ENCODE results near the gene KDM7A.

KDM7A gene

DNA sequence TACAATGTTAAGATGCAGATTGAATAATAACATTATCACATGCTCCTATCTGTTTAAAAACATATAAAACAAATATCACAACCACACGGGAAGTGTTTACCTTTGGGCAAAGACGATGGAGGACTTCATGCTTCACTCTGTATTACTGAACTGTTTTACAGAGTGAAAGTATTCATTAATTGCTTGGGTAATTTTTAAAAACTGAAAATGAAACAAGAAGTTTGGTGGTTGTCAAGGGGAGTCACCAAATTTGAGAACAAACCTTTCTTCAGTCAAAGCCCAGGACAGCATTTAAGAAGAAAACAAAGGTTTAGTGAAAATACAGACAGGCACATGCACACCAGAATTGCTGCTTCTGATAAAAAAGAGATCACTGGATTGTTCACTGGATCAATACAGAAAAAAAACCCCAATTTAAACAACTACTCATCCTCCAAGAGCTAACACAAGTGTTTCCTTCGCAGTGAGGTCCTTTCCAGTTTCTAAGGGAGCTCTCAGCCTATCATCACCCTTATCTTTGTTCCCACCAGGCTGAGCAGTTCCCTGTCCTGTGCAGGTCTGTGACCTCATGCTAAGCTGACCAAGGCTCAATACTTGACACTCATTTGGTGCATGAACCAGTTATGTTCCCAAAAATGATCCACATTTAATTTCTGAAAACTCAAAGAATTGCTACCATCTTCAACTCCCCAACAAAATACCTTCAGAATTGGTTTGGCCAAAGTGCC is 122.8 kb downstream of the KDM7A start:
- DNase-seq = no peak

- no peak for DNase-seq
These were observed 125.0 kb downstream of the KDM7A start for GRCh38 chr7:140051820-140052219.

- no peak for DNase-seq
These were observed 126.7 kb downstream of the KDM7A start for GRCh38 chr7:140050100-140050499.

DNA sequence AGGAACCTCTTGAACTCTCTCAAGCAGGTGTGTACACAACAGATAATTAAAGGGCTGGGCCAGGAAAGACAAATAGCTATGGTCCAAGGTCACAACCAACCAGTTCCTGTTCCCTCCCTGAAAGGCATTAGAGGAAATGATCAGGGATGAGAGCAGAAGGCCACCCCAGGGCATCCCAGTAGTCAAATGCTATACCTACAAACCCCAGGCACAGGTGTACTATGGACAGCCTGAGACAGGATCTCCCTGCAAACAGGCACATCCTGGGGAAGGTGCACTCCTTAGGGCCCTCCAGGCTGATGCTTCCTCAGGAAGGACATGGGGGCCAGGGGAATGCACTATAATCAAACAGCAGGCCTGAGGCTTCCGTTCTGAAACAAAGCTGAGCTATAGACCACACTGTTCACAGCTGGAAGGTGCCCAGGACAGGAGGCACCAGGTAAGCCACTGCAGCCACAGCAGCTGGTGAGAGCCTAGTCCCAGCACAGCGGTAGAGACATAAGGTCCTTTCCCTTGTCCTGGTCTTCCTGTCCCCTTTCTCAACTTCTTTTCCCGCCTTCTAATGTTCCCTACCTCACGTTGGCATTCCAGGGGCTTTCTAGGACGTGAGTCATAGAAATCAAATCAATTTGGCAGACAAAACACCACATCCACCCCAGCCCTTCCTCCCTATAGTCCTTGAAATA is 127.3 kb downstream of the KDM7A start:
- DNase-seq = no peak

DNA sequence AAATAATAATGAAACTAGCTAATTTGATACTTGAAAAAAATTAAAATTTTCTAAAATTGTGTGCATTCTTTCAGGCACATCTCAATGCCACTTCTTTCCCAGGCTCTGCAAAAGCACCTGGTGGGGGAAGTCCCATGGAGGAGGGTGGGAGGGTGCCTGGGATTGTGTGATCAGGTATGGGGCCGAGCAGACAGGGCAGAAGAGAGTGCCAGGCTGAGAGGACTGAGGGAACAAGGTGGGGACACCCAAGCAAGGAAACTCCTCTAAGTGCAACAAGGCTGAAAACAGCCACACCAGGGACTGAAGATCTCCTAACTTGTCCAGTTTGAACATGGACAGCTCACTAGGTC is 127.8 kb downstream of the KDM7A start:
- no peak for DNase-seq

DNA sequence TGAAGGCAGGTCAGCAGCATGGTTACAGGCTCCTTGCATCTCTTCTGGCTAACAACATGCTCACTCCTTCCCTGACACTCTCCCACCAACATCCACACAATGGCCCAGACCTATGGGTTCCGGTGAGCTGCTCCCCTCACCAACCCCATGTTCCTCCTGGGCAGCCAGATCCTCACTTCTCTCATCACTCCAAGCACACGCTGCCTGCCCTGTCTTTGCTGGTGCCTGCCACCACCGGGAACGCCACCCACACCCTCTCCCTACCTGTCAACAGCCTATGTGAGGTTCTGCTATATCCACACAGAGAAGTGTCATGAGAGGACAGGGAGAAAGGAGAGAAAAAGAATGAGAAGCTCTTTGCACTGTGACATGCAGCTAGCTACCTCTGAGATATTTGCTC is 128.6 kb downstream of the KDM7A start:
- DNase-seq = no peak

- no peak for DNase-seq
These were observed 129.6 kb downstream of the KDM7A start for GRCh38 chr7:140047197-140047596.

GRCh38 chr7:140045697-140046096 is 131.1 kb downstream of the KDM7A start:
- no peak for DNase-seq

DNA sequence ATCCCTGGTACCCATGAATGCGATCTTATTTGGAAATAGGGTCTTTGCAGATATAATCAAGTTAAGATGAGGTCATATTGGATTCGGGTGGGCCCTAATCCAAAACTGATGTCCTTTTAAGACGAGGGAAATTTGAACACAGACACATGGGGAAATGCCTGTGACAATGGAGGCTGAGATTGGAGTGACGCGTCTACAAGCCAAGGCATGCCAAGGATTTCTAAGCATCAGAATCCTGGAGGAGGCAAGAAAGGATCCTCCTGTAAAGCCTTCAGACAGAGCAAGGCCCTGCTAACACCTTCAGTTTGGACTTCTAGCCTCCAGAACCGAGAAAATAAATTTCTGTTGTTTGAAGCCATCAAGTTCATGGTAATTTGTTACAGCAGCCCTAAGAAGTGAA is 132.5 kb downstream of the KDM7A start:
- no peak for DNase-seq

DNA sequence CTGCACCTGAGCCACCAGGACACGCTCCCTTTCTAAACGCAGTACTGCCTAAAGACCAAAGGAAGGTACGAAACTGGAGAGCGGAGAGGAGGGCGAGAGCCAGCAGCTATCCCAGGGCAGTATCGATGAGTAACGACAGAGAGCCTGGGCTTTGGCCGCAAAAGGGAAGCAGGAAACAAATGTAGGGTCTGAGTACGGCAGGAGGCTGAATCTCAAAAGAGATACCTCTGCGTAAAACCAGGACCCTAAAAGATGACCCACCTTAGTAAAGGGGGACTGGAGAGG is 134.5 kb downstream of the KDM7A start:
- no peak for DNase-seq

DNA sequence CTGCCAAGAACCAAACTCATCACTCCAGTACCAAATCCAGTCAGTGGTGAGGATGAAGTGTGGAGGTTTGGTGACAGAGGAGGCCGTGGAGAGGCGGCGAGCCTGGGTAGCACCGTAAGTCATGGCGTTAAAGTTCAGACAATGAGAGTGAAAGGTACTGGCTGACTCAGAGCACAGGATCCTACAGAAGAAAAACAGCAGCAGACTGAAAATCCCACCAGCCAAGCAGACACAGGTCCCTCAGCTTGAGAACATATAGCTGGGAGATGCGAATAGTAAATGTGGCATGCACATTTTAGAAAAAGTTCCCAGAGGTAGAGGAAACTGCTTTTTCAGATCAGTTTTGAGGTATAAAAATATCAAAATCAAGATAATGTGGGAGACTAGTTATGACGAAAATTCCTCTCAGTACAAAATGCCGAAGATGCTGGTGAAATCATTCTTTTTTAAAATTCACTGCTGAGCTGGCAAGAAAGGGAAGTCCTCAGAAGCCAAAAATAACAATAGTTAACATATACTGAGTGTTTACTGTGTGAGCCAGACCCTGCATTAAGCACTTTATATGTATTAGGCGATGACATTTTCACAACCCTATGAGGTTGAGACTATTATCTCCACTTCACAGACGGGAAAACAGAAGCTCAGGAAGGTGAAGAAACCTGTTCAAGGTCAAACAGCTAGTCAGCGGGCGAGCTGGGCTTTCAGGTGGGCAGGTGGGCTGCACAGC is 135.0 kb downstream of the KDM7A start:
- DNase-seq = no peak

DNA sequence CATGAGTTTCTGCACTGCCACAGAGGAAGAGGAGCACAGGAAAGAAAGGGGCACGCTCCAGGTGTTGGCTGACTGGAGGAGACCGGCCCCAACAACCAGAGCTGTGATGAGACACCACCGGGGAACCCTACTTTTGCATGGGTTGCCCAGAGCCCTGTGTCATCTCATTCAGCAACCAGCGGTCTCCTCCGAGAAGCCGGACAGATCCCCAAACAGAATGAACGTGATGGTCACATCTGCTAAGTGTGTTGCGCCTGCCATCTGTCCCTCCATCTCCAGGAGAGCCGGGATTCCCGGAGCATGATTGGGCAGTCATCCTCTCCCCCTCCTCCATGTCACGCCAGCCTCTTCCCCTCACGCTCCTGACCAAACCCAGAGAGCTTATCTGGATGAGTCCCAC is 136.9 kb downstream of the KDM7A start:
- no peak for DNase-seq

DNA sequence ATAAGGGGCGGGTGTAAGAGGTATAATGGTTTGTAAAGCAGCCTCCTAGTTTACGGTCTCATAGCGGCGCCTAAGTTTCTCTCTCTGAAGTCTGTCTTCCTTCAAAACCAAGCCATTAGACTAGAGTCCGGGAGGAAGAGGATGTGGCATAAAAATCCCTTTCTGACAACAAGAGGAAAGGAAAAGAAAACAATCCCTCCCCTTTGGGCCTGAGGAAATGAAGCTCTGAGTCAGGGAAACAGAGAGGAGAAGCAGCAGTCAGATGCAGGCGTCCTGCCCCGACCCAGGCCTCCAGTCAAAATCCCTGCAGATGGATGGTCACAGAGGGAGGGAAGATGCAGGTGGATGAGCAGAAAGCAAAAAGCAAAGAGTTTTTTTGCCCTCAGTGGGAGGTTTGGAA is 137.7 kb downstream of the KDM7A start:
- DNase-seq = no peak

GRCh38 chr7:140036224-140036962 is 140.4 kb downstream of the KDM7A start:
- DNase-seq = no peak

DNA sequence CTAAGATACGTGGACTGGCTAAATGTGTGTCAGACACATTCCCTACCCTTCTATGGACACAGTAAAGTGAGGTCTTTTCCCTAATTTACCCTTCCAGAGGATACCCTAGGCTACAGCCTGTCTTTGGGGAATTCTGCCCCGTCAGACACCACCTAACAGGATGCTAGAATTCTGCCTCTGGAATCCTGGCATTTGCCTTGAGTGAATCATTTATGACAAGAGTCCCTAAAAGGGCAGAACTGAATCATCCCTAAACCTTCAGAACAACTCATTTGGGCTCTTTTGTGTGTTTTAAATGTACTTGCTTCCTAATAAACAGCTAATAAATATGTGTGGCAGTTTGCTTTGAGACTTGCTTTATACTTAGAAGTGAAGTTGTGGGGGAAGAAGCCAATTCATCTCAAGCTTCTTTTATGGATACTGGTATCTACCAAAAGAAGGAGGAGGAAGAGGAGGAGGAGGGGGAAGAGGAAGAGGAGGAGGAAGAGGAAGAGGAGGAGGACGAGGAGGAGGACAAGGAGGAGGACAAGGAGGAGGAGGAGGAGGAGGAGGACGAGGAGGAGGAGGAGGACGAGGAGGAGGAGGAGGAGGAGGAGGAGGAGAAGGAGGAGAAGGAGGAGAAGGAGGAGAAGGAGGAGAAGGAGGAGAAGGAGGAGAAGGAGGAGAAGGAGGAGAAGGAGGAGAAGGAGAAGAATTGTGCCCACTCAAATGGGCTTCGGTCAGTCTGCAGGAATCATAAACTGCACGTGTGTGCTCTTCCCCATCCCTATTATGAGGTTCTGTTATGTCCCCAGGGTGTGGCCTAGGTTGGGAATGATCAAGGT is 141.2 kb downstream of the KDM7A start:
- DNase-seq = no peak
